Common myeloid progenitor, CD34-positive (primary cell): ENCODE results near the gene LRRC1.

ENCODE experiments used
- CTCF ChIA-PET: fragments of 350-600 bp; sonication (Branson Sonifier 250); formaldehyde crosslinking; loops from one replicate; lab custom pipeline; 2021; ENCODE audit warnings: antibody characterized with exemption; lab: Charles Lee
- POLR2A ChIA-PET: fragments of 350-600 bp; sonication (Branson Sonifier 250); formaldehyde crosslinking; loops from one replicate; lab custom pipeline; 2021; ENCODE audit warnings: antibody characterized with exemption; lab: Charles Lee
- DNase-seq, 3 donors: peaks; one replicate each; pipeline versions ENCODE4 v3.0.0 to v3.0.0-alpha.2; 2013
- H3K27ac ChIP-seq, 2 experiments: 1 replicate in 1 of 2; 2 replicates in 1 of 2; pipeline ENCODE4 v1.7.0; 2013; ENCODE audit warnings: inconsistent platforms in 2 of 2, low read length in 2 of 2, mild to moderate bottlenecking in 2 of 2, low read depth in 1 of 2, moderate library complexity in 1 of 2; ENCODE audit not compliant: severe bottlenecking in 2 of 2, insufficient read depth in 1 of 2, poor library complexity in 1 of 2
- H3K27me3 ChIP-seq, 5 experiments: replicated peaks in 2 of 5; 1 replicate in 3 of 5; 2 replicates in 2 of 5; pipeline versions ENCODE4 v1.6.1 to v1.7.0; 2013; ENCODE audit warnings: low read length in 4 of 5, mild to moderate bottlenecking in 2 of 5, moderate library complexity in 2 of 5, inconsistent platforms in 1 of 5; ENCODE audit not compliant: insufficient read depth in 5 of 5, control insufficient read depth in 4 of 5
- H3K36me3 ChIP-seq, 4 experiments: 1 replicate in 2 of 4; 2 replicates in 2 of 4; pipeline versions ENCODE4 v1.6.1 to v1.7.0; 2013; ENCODE audit warnings: low read length in 3 of 4, control low read depth in 1 of 4, mild to moderate bottlenecking in 1 of 4; ENCODE audit not compliant: control insufficient read depth in 4 of 4, insufficient read depth in 4 of 4
- H3K4me1 ChIP-seq, 4 experiments: 1 replicate in 3 of 4; 2 replicates in 1 of 4; pipeline versions ENCODE4 v1.6.1 to v1.7.1; 2013; ENCODE audit warnings: low read length in 3 of 4, mild to moderate bottlenecking in 3 of 4, control low read depth in 1 of 4, inconsistent platforms in 1 of 4, moderate library complexity in 1 of 4; ENCODE audit not compliant: control insufficient read depth in 4 of 4, insufficient read depth in 4 of 4; ENCODE audit errors: control extremely low read depth in 1 of 4
- H3K4me3 ChIP-seq, 7 experiments: 1 replicate in 4 of 7; 2 replicates in 3 of 7; pipeline versions ENCODE4 v1.5.1 to v1.7.0; 2013; ENCODE audit warnings: mild to moderate bottlenecking in 7 of 7, low read length in 6 of 7, moderate library complexity in 6 of 7, inconsistent platforms in 2 of 7, low read depth in 2 of 7, control low read depth in 1 of 7; ENCODE audit not compliant: insufficient read depth in 4 of 7, control insufficient read depth in 1 of 7; ENCODE audit errors: extremely low read depth in 1 of 7
- H3K9me3 ChIP-seq, 5 experiments: 1 replicate in 4 of 5; 2 replicates in 1 of 5; pipeline versions ENCODE4 v1.6.1 to v1.7.1; 2013; ENCODE audit warnings: low read length in 4 of 5, mild to moderate bottlenecking in 2 of 5, inconsistent platforms in 1 of 5, low read depth in 1 of 5, moderate library complexity in 1 of 5; ENCODE audit not compliant: control insufficient read depth in 4 of 5, insufficient read depth in 2 of 5; ENCODE audit errors: control extremely low read depth in 1 of 5
- WGBS: methylation state at CpG from one replicate; pipeline ENCODE4 v1.1.5; 2013; ENCODE audit not compliant: insufficient coverage; 5-methylcytosine and 5-hydroxymethylcytosine counted together

Gene LRRC1

DNA sequence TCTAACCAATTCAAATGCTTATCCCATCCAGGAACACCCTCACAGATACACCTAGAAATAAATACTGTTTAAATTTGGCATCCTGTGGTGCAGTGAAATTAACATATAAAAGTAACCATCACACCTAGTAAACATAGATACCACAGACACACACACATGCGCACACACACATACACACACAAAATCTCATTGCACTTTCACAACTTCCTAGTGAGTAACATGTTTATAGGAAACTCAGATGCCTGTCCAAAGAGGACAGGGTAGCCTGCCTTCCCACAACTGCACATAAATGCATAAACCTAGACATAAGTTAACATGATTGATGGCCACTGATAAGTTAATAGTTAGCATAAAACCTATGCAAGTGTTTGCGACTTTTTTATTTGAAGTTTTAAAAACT lies 56.8 kb downstream of the LRRC1 start:
- no peaks in the 10 kb centered on the region for H3K4me1 ChIP-seq
- CTCF ChIA-PET, result no interaction called here
- no CpG with 5 or more reads among the region's 2 CpGs for WGBS
- POLR2A ChIA-PET, result no interaction called here
- H3K27me3 ChIP-seq, result no peaks in the 10 kb centered on the region
- H3K4me3 ChIP-seq, result no peak overlapping the region
- peaks cover 0 to 4% (median 0%) of the 10 kb centered on the region in 5 experiments for H3K9me3 ChIP-seq
- H3K36me3 ChIP-seq, result no peaks in the 10 kb centered on the region
- H3K27ac ChIP-seq, result no peak overlapping the region
- DNase-seq, result no peak

DNA sequence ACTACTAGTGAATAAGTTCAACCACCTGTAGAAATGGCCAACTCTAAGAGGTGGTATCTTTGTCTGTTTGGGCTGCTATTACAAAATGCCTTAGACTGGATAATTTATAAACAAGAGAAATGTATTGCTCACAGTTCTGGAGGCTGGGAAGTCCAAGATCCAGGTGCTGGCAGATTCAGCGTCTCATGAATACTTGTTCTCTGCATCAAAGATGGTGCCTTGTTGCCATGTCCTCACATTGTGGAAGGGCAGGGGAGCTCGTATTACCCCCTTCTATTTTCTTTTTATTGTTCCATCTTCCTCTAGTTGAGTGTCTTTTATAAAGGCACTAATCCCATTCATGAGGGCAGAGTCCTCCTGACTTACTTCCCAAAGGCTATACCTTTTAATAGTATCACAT lies 58.0 kb downstream of the LRRC1 start:
- Histone ChIP-seq H3K9me3 (peaks cover 0 to 4% (median 0%) of the 10 kb centered on the region in 5 experiments), H3K4me3 (no peak overlapping the region), H3K27me3 (no peaks in the 10 kb centered on the region), H3K27ac (no peak overlapping the region), H3K36me3 (no peaks in the 10 kb centered on the region), H3K4me1 (no peaks in the 10 kb centered on the region)
- whole genome bisulfite sequencing, result 100% methylated on average over 2 of the region's 2 CpGs
- ChIA-PET POLR2A (no interaction called here), CTCF (no interaction called here)
- DNase-seq, result no peak

DNA sequence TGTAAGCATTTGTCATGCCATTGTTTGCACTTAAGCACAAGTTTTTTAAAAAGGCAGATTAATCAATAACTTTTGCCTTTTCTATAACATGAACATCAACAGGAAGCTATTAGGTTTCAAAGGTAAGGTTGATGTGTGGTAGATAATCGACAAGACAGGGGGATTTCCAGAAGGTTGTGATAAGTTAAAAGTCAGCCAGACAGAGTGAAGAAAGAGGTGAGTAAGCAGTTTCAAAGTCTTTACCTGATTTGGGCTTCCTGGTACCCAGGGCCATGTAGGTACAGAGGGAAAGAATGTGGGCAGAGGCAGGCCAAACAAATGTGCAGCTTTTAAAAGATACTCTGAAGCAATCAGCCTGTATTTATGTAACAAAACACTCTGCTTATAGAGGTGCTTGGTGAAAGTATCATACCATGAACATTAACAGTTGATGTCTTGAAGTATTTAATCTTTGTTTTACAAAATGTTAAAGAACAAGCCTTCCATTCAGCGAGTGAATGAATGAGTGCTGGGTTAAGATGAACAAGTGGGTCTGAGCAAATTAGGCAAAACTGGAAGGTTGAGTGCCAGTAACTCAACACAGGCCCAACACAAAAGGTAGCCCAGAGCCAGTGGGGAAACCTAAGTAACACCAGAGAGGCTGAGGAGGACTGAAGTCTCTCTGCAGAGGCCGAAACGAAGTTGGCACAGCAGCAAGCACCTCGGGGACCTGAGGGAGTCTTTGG lies 60.2 kb downstream of the LRRC1 start:
- H3K4me3 ChIP-seq, result no peak overlapping the region
- H3K27ac ChIP-seq, result no peak overlapping the region
- H3K9me3 ChIP-seq, result peaks cover 0 to 4% (median 0%) of the 10 kb centered on the region in 5 experiments
- ChIA-PET POLR2A (no interaction called here), CTCF (no interaction called here)
- H3K36me3 ChIP-seq, result peaks cover 0 to 2% (median 0%) of the 10 kb centered on the region in 4 experiments
- H3K27me3 ChIP-seq, result no peaks in the 10 kb centered on the region
- H3K4me1 ChIP-seq, result no peaks in the 10 kb centered on the region
- DNase-seq, result no peak
- WGBS, result 86% methylated on average over 2 of the region's 5 CpGs

DNA sequence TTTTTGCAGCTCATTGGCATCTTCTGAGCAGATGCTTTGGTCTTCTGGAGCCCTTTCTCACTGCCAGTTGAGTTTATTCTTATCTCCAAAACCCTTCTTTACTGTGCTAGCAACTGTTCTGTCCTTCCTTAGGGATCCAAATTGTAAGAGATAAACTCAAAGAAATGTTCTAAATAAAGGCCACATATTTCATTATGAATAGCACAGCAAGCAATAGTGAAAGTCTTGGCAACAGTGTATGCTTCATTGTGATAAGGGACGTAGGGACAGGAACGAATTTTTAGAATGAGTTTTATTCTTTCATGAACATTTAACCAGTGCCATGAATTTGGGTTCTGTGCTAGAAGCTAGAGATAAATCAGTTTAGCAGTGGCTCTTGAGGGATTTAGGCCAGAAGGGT lies 61.1 kb downstream of the LRRC1 start:
- Histone ChIP-seq H3K4me1 (no peaks in the 10 kb centered on the region), H3K9me3 (peaks cover 0 to 4% (median 0%) of the 10 kb centered on the region in 5 experiments), H3K27ac (no peak overlapping the region), H3K4me3 (no peak overlapping the region), H3K36me3 (peaks cover 0 to 2% (median 0%) of the 10 kb centered on the region in 4 experiments), H3K27me3 (no peaks in the 10 kb centered on the region)
- POLR2A ChIA-PET, result no interaction called here
- CTCF ChIA-PET, result no interaction called here
- WGBS, result 83% methylated on average over 2 of the region's 2 CpGs
- no peak for DNase-seq

DNA sequence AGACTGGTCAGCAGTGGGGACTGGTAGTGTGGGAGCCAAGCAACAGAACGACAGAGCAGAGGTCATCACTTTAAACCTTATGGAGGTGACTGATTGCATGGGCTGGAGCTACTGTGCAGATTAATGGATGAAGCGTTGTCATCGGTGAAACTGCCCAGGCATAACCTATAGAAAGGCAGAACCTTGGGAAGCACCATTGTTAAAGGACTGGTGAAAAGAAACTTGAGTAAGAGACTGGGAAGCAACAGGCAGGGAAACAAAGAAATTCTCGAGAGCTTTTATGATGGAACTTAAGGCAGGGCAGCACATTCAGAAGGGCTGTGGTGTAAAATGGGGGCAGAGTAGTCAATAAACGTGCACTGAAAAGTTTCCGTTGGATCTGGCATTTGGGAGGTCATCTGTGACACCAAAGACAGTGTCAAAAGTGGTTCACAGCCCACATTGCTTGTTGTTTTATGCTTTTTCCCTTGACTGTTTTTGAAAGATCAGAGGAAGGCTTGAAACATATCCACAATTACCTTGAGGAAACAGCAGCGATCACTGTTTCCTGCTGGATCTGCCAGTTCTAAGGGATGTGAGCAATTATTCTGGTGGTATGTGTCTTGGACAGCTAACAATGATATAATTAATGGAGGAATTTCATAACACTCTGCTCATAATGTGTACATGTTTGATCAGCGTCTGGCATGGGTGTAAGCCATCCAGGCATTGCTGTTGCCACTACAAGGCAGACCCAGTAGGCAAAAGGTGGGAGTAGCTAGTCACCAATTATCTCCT lies 62.7 kb downstream of the LRRC1 start:
- H3K36me3 ChIP-seq, result peaks cover 0 to 2% (median 0%) of the 10 kb centered on the region in 4 experiments
- H3K27me3 ChIP-seq, result no peaks in the 10 kb centered on the region
- no peak overlapping the region for H3K4me3 ChIP-seq
- WGBS, result 81% methylated on average over 7 of the region's 8 CpGs
- ChIA-PET CTCF (no interaction called here), POLR2A (no interaction called here)
- no peaks in the 10 kb centered on the region for H3K4me1 ChIP-seq
- H3K9me3 ChIP-seq, result peaks cover 0 to 2% (median 0%) of the 10 kb centered on the region in 5 experiments
- H3K27ac ChIP-seq, result no peak overlapping the region
- no peak for DNase-seq

DNA sequence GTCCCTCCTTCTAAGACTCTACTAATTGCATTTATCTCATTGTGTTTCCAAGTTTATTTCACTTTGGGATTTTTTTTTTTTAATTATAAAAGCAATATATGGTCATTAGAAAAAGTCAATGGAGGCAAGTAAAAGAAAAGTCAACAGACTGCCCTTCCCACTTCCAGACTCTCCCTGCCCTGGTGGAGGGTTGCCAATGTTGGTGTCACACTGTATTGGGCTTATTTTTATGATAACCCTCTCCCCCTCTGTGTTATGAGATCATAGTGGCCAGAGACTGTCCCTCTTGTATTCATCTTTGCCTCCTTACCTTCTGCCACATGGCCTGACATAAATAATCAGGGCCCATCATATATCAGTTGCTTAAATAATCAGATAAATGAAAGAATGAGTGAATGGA lies 63.4 kb downstream of the LRRC1 start:
- H3K9me3 ChIP-seq, result no peaks in the 10 kb centered on the region
- H3K27me3 ChIP-seq, result no peaks in the 10 kb centered on the region
- H3K4me1 ChIP-seq, result no peaks in the 10 kb centered on the region
- ChIA-PET POLR2A (no interaction called here), CTCF (no interaction called here)
- no peak overlapping the region for H3K27ac ChIP-seq
- DNase-seq, result no peak
- H3K36me3 ChIP-seq, result peaks cover 0 to 2% (median 0%) of the 10 kb centered on the region in 4 experiments
- H3K4me3 ChIP-seq, result no peak overlapping the region

DNA sequence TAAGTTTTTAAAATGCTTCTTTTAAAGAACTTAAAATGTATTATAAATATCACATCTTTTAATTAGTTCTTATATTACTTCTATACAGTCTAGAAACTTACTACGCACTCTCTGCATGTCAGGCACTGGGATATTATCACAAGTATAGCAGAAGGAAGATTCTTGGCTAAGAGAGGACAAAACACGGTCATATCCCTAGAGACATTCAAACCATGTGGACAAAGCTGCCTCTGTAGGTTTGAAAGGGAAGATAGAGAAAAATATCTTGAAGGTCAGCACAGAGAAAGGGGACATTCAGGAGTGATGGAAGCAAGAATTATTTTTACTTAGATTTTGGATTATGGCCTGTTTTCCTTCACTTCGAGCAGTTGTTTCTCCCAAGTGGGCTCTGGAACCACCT lies 64.1 kb downstream of the LRRC1 start:
- H3K27me3 ChIP-seq, result no peaks in the 10 kb centered on the region
- ChIA-PET CTCF (no interaction called here), POLR2A (no interaction called here)
- peaks cover 0 to 2% (median 0%) of the 10 kb centered on the region in 4 experiments for H3K36me3 ChIP-seq
- no peak for DNase-seq
- no peaks in the 10 kb centered on the region for H3K4me1 ChIP-seq
- H3K27ac ChIP-seq, result no peak overlapping the region
- WGBS, result 100% methylated on average over 2 of the region's 3 CpGs
- H3K4me3 ChIP-seq, result no peak overlapping the region
- H3K9me3 ChIP-seq, result no peaks in the 10 kb centered on the region
